GM12878 (cell line): Measurements from ENCODE around the gene MYT1. TPM values are rescaled to one million over a fixed set of nuclear protein-coding genes. Genes with fewer than 3 reads are reported as not detected.

ENCODE experiments used
- ATAC-seq: fragments of 200-7000 bp; cut with Tn5 transposase; 3 replicates; pipeline ENCODE4 v1.9.1; 2020; ENCODE audit warnings: mild to moderate bottlenecking, moderate library complexity
- BruUV-seq: library from RNA; stranded (reverse); fragments of 400-500 nt; replicated peaks from 2 replicates; lab custom pipeline; 2021; lab: Mats Ljungman, UMichigan
- CTCF ChIA-PET: fragments of 300-600 bp; sonication (Branson Sonifier 250); formaldehyde crosslinking; extraction: SDS; loops from one replicate; lab custom pipeline; 2021; ENCODE audit warnings: inconsistent platforms; lab: Yijun Ruan, JAX
- POLR2A ChIA-PET: fragments of 350-600 bp; formaldehyde crosslinking; extraction: SDS; loops from one replicate; lab custom pipeline; 2021; ENCODE audit warnings: inconsistent platforms; lab: Charles Lee
- RAD21 ChIA-PET: fragments of 300-600 bp; sonication (Branson Sonifier 250); formaldehyde crosslinking; loops from one replicate; lab custom pipeline; 2023; ENCODE audit warnings: antibody characterized with exemption; ENCODE audit not compliant: unreplicated experiment; lab: Charles Lee
- SMC1A ChIA-PET: fragments of 300-600 bp; sonication (Branson Sonifier 250); formaldehyde crosslinking; loops from one replicate; lab custom pipeline; 2023; ENCODE audit not compliant: unreplicated experiment, uncharacterized antibody; lab: Charles Lee
- DNase-seq: peaks from one replicate; pipeline ENCODE4 v3.0.0-alpha.2; 2011; ENCODE audit warnings: low read depth, low spot score
- FAIRE-seq: peaks from 3 replicates; lab custom pipeline; 2011; peaks lifted over from hg19 to GRCh38; lab: Jason Lieb, UNC
- H2AFZ ChIP-seq: 2 replicates; pipeline ENCODE4 v1.6.0; 2011; ENCODE audit warnings: low read depth, low read length, control low read depth; ENCODE audit not compliant: control insufficient read depth
- H3K27ac ChIP-seq: 2 replicates; pipeline ENCODE4 v1.5.1; 2011; ENCODE audit warnings: control low read depth; ENCODE audit not compliant: control insufficient read depth, insufficient read depth
- H3K27me3 ChIP-seq, 2 experiments: replicated peaks in 1 of 2; 2 replicates each; pipeline versions ENCODE4 v1.6.0 to v1.6.1; 2011; ENCODE audit warnings: low read length in 1 of 2; ENCODE audit not compliant: control insufficient read depth in 2 of 2, insufficient read depth in 2 of 2
- H3K36me3 ChIP-seq, 2 experiments: 2 replicates each; pipeline ENCODE4 v1.5.1; 2011; ENCODE audit warnings: low read length in 1 of 2; ENCODE audit not compliant: control insufficient read depth in 2 of 2, insufficient read depth in 2 of 2
- H3K4me1 ChIP-seq: 2 replicates; pipeline ENCODE4 v1.6.1; 2011; ENCODE audit warnings: mild to moderate bottlenecking, low read length, moderate library complexity, mixed read lengths; ENCODE audit not compliant: control insufficient read depth, insufficient read depth
- H3K4me2 ChIP-seq: 2 replicates; pipeline ENCODE4 v1.6.0; 2011; ENCODE audit warnings: control low read depth; ENCODE audit not compliant: control insufficient read depth, insufficient read depth
- H3K4me3 ChIP-seq: fragments of 200-600 bp; sonication (generic); 2 replicates; pipeline ENCODE4 v1.5.1; 2016
- H3K79me2 ChIP-seq: 2 replicates; pipeline ENCODE4 v1.6.0; 2011; ENCODE audit warnings: low read length; ENCODE audit not compliant: control insufficient read depth, insufficient read depth
- H3K9ac ChIP-seq: 2 replicates; pipeline ENCODE4 v1.8.0; 2011; ENCODE audit warnings: low read length, control low read depth, mixed read lengths; ENCODE audit not compliant: control insufficient read depth, insufficient read depth
- H3K9me3 ChIP-seq: replicated peaks from 3 replicates; pipeline ENCODE4 v1.5.1; 2011; ENCODE audit warnings: mild to moderate bottlenecking, low read length; ENCODE audit not compliant: control insufficient read depth, insufficient read depth
- H4K20me1 ChIP-seq: 2 replicates; pipeline ENCODE4 v1.6.0; 2011; ENCODE audit not compliant: control insufficient read depth, insufficient read depth
- CTCF ChIP-seq, 3 experiments: IDR thresholded peaks in 2 of 3; conservative IDR thresholded peaks in 1 of 3; 2 replicates each; pipeline ENCODE4 v1.5.1; 2011; ENCODE audit warnings: low read depth in 3 of 3, low read length in 3 of 3, mild to moderate bottlenecking in 3 of 3, control low read depth in 2 of 3, moderate library complexity in 2 of 3, inconsistent platforms in 1 of 3, mixed read lengths in 1 of 3; ENCODE audit not compliant: control insufficient read depth in 2 of 3, insufficient read depth in 1 of 3; ENCODE audit errors: extremely low read depth in 1 of 3
- SMC3 ChIP-seq: IDR thresholded peaks from 2 replicates; pipeline ENCODE4 v1.6.1; 2011; ENCODE audit warnings: low read length, improper control_type of control experiment, borderline replicate concordance
- STAT1 ChIP-seq: fragments of 450-650 bp; conservative IDR thresholded peaks from 2 replicates; pipeline ENCODE4 v1.6.1; 2014; ENCODE audit warnings: antibody characterized with exemption, mild to moderate bottlenecking
- ZNF384 ChIP-seq: IDR thresholded peaks from 2 replicates; pipeline ENCODE4 v1.6.1; 2012; ENCODE audit warnings: low read depth, mild to moderate bottlenecking, low read length, improper control_type of control experiment, borderline replicate concordance
- ZZZ3 ChIP-seq: IDR thresholded peaks from 2 replicates; pipeline ENCODE4 v1.6.1; 2011; ENCODE audit warnings: low read depth; ENCODE audit not compliant: control insufficient read depth, insufficient read length
- WGBS: methylation state at CpG from one replicate; pipeline ENCODE4 v1.1.6; 2016; ENCODE audit warnings: low lambda C conversion rate; ENCODE audit not compliant: insufficient replicate concordance, insufficient coverage; ENCODE audit errors: missing lambda C conversion rate; 5-methylcytosine and 5-hydroxymethylcytosine counted together
- in situ Hi-C: fragments of 300-500 bp; cut with MboI; formaldehyde crosslinking; loops from 9 replicates; pipeline ENCODE4 v1.14.3; 2018; ENCODE audit warnings: mixed read lengths
- intact Hi-C: fragments of 100-400 bp; cut with micrococcal nuclease; formaldehyde crosslinking; loops from one replicate; pipeline ENCODE4 v1.14.2; 2022; ENCODE audit not compliant: unreplicated experiment
- polyA plus RNA-seq, 11 experiments: library from polyadenylated mRNA; depleted of rRNA in 4 of 11; unstranded in 6 of 11; stranded (reverse) in 5 of 11; fragments of >200 nt; fragmentation: Nextera tagmentation in 4 of 11; fragmentation: Illumina TruSeq in 1 of 11; extraction: Ambion mirVana in 4 of 11; extraction: Trizol in 1 of 11; gene quantifications; 1 replicate in 1 of 11; 2 replicates in 10 of 11; pipeline versions ENCODE4 v1.2.1 to v1.2.3, GENCODE V29; 2011 to 2016; ENCODE audit warnings: inconsistent platforms in 2 of 11, missing spikeins in 2 of 11, low read depth in 1 of 11
- total RNA-seq, 4 experiments: library from RNA; depleted of rRNA in 3 of 4; stranded (reverse); fragments of >200 nt in 3 of 4; fragmentation: Illumina TruSeq in 1 of 4; extraction: Trizol in 1 of 4; gene quantifications; 2 replicates each; pipeline versions ENCODE4 v1.2.1 to v1.2.3, GENCODE V29; 2013 to 2021

MYT1 gene
- total and polyA plus RNA-seq, 10 of the 15 experiments (the other 5 are each of a cell fraction or from before 2014, with no cell fraction given) = 0.01 to 0.10 TPM; not detected in 8

GRCh38 chr20:64130876-64131275, 33.4 kb upstream of the MYT1 start:
- no peak for DNase-seq
- intact Hi-C loops (no loop called here), in situ Hi-C loops (no loop called here)
- 53% methylated on average over 10 of the region's 10 CpGs for WGBS
- no peaks in the 10 kb centered on the region for H4K20me1 ChIP-seq
- no peak for ATAC-seq
- H3K9me3 ChIP-seq = no peaks in the 10 kb centered on the region
- H3K4me3 ChIP-seq = no peak overlapping the region
- H3K4me2 ChIP-seq = no peak overlapping the region
- H3K27me3 ChIP-seq = no peaks in the 10 kb centered on the region; a peak in 1 of 4 replicates
- FAIRE-seq = no peak
- no TSS peak for BruUV-seq
- RAD21 ChIA-PET = no interaction called here
- no peak overlapping the region for H3K9ac ChIP-seq
- no peaks in the 10 kb centered on the region for H3K79me2 ChIP-seq
- SMC1A ChIA-PET = no interaction called here
- CTCF ChIA-PET = no interaction called here
- POLR2A ChIA-PET = no interaction called here
- no peak overlapping the region for H3K27ac ChIP-seq
- no peak overlapping the region for H2AFZ ChIP-seq
- TF ChIP-seq ZNF384 (no peak), CTCF (IDR thresholded peaks at IDR 0.05 in 2 of 3, conservative IDR thresholded peaks at IDR 0.05 in 1 of 3; ENCODE audit: control insufficient read depth in 2 of 3, extremely low read depth in 1 of 3, insufficient read depth in 1 of 3, low read depth in 3 of 3, low read length in 3 of 3) (no peak), STAT1 (no peak)
- H3K4me1 ChIP-seq = no peaks in the 10 kb centered on the region
- no peaks in the 10 kb centered on the region for H3K36me3 ChIP-seq

GRCh38 chr20:64131406-64131805, 32.8 kb upstream of the MYT1 start:
- Histone ChIP-seq H3K4me2 (no peak overlapping the region), H3K27ac (no peak overlapping the region), H3K36me3 (no peaks in the 10 kb centered on the region), H3K27me3 (no peaks in the 10 kb centered on the region; a peak in 1 of 4 replicates), H3K9me3 (no peaks in the 10 kb centered on the region), H4K20me1 (no peaks in the 10 kb centered on the region), H3K4me1 (no peaks in the 10 kb centered on the region), H2AFZ (no peak overlapping the region), H3K4me3 (no peak overlapping the region), H3K79me2 (no peaks in the 10 kb centered on the region), H3K9ac (no peak overlapping the region)
- SMC1A ChIA-PET = no interaction called here
- no TSS peak for BruUV-seq
- no peak for FAIRE-seq
- TF ChIP-seq CTCF (IDR thresholded peaks at IDR 0.05 in 2 of 3, conservative IDR thresholded peaks at IDR 0.05 in 1 of 3; ENCODE audit: control insufficient read depth in 2 of 3, extremely low read depth in 1 of 3, insufficient read depth in 1 of 3, low read depth in 3 of 3, low read length in 3 of 3) (peak in 2 of 3 experiments; percentile 7 to 18; a peak in 3 of 6 replicates), ZZZ3 (no peak), SMC3 (0 out of 2 replicates have a peak, but pooled peaks have one; percentile 14)
- ATAC-seq = peak; percentile 63
- POLR2A ChIA-PET = no interaction called here
- DNase-seq = no peak
- RAD21 ChIA-PET = no interaction called here
- in situ Hi-C loops (no loop called here), intact Hi-C loops (no loop called here)
- 56% methylated on average over 4 of the region's 4 CpGs for WGBS
- CTCF ChIA-PET = no interaction called here
